ENCODE results near the gene MAEA. TPM values are rescaled to one million over a fixed set of nuclear protein-coding genes. Genes with fewer than 3 reads are reported as not detected.
"Not testable (repeated sequence)": the region's sequence is repeated elsewhere in the genome, so short reads cannot be mapped to it uniquely, and the experiment has no call there.

Gene MAEA
- polyA plus RNA-seq, 1 donor, result 40.3 TPM

GRCh38 chr4:1367230-1367935 lies 77.7 kb downstream of the MAEA start:
- DNase-seq, result no peak

GRCh38 chr4:1367936-1368289 lies 78.2 kb downstream of the MAEA start:
- no peak for DNase-seq

GRCh38 chr4:1368421-1369090 lies 78.9 kb downstream of the MAEA start:
- no peak for DNase-seq

- no peak for DNase-seq
These were observed 79.4 kb downstream of the MAEA start for GRCh38 chr4:1369091-1369450.

- DNase-seq, result no peak
These were observed 79.9 kb downstream of the MAEA start for GRCh38 chr4:1369479-1370079.

- DNase-seq, result no peak
These were observed 80.8 kb downstream of the MAEA start for GRCh38 chr4:1370321-1371124.

- no peak for DNase-seq
These were observed 81.8 kb downstream of the MAEA start for GRCh38 chr4:1371176-1372165.

- DNase-seq, result not testable (repeated sequence)
These were observed 82.9 kb downstream of the MAEA start for GRCh38 chr4:1372576-1372975.

GRCh38 chr4:1373892-1374705 lies 84.4 kb downstream of the MAEA start:
- no peak for DNase-seq

- no peak for DNase-seq
These were observed 85.0 kb downstream of the MAEA start for GRCh38 chr4:1374706-1375045.

- DNase-seq, result no peak
These were observed 85.5 kb downstream of the MAEA start for GRCh38 chr4:1375051-1375721.

GRCh38 chr4:1375761-1376322 lies 86.2 kb downstream of the MAEA start:
- no peak for DNase-seq

GRCh38 chr4:1376391-1376840 lies 86.7 kb downstream of the MAEA start:
- DNase-seq, result no peak

GRCh38 chr4:1376841-1377605 lies 87.3 kb downstream of the MAEA start:
- no peak for DNase-seq

GRCh38 chr4:1377606-1378261 lies 88.0 kb downstream of the MAEA start:
- DNase-seq, result no peak

- no peak for DNase-seq
These were observed 89.0 kb downstream of the MAEA start for GRCh38 chr4:1378559-1379231.

- DNase-seq, result no peak
These were observed 89.7 kb downstream of the MAEA start for GRCh38 chr4:1379351-1379781.

GRCh38 chr4:1379801-1380331 lies 90.2 kb downstream of the MAEA start:
- no peak for DNase-seq
